Measurements from ENCODE around the gene PTPRG. TPM values are rescaled to one million over a fixed set of nuclear protein-coding genes. Genes with fewer than 3 reads are reported as not detected.

Gene PTPRG
- total and polyA plus RNA-seq, 8 donors, result 50.9 to 88.4 (median 54.4) TPM

GRCh38 chr3:61808526-61808925, 247.2 kb downstream of the PTPRG start:
- Histone ChIP-seq H3K9me3 (no peaks in the 10 kb centered on the region), H3K36me3 (no peaks in the 10 kb centered on the region), H3K4me3 (no peak overlapping the region), H3K27me3 (no peaks in the 10 kb centered on the region), H3K4me1 (peaks cover 12 to 34% of the 10 kb centered on the region in 2 donors), H3K27ac (no peak overlapping the region)
- no peak for ATAC-seq
- TF ChIP-seq, protein P1, sequence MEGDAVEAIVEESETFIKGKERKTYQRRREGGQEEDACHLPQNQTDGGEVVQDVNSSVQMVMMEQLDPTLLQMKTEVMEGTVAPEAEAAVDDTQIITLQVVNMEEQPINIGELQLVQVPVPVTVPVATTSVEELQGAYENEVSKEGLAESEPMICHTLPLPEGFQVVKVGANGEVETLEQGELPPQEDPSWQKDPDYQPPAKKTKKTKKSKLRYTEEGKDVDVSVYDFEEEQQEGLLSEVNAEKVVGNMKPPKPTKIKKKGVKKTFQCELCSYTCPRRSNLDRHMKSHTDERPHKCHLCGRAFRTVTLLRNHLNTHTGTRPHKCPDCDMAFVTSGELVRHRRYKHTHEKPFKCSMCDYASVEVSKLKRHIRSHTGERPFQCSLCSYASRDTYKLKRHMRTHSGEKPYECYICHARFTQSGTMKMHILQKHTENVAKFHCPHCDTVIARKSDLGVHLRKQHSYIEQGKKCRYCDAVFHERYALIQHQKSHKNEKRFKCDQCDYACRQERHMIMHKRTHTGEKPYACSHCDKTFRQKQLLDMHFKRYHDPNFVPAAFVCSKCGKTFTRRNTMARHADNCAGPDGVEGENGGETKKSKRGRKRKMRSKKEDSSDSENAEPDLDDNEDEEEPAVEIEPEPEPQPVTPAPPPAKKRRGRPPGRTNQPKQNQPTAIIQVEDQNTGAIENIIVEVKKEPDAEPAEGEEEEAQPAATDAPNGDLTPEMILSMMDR (IDR thresholded peaks at IDR 0.05), result no peak
- intact Hi-C loops (cut with DNase I), result no loop called here
- DNase-seq, result peak in 1 of 4 donors; percentile 67

DNA sequence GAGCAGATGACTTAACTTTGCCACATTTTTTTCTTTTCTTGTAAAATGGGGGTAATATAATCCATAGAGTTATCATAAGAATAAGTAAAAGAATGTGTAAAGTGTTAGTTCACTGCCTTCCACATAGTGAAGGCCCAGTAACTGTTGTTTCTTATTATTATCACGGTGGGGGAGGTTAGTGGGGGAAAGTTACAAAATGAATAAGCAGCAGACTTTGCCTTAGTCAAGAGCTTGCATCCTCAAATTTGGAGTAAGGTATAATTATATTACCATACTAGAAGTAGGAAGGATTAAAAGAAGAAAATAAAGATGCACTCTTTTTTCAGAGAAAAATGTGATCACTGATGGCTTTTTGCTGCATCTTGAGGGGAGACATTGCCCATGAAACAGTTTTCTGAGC, 247.6 kb downstream of the PTPRG start:
- intact Hi-C loops (cut with DNase I), result no loop called here
- Histone ChIP-seq H3K27me3 (no peaks in the 10 kb centered on the region), H3K4me3 (no peak overlapping the region), H3K9me3 (no peaks in the 10 kb centered on the region), H3K27ac (no peak overlapping the region), H3K4me1 (peaks cover 12 to 32% of the 10 kb centered on the region in 2 donors), H3K36me3 (no peaks in the 10 kb centered on the region)
- TF ChIP-seq, protein P1 (IDR thresholded peaks at IDR 0.05), result no peak
- DNase-seq, result no peak
- no peak for ATAC-seq

DNA sequence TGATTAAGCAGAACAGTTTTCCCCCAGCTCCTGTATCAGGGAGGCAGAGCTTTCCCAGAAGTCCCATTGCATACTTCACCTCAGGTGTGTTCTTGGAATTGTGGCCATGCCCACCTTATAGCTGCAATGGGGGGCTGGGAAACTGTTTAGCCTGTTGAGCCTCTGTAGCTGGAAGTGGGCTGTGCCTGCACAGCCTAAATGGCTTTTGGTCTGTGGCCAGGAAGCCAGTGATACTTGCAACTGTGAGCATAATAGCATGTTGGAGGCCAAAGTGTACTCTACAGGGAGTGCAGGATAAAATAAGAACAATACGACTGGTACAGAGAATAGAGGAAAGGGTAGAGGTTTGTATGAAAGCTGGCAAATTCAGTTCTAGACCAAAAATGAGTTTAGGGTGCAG, 248.5 kb downstream of the PTPRG start:
- peak in 1 of 4 donors; percentile 74 for DNase-seq
- Histone ChIP-seq H3K4me3 (no peak overlapping the region), H3K36me3 (no peaks in the 10 kb centered on the region), H3K27me3 (no peaks in the 10 kb centered on the region), H3K9me3 (no peaks in the 10 kb centered on the region), H3K4me1 (peaks cover 12 to 24% of the 10 kb centered on the region in 2 donors), H3K27ac (no peak overlapping the region)
- TF ChIP-seq, protein P1 (IDR thresholded peaks at IDR 0.05), result no peak
- peak; percentile 43 for ATAC-seq
- intact Hi-C loops (cut with DNase I), result no loop called here

DNA sequence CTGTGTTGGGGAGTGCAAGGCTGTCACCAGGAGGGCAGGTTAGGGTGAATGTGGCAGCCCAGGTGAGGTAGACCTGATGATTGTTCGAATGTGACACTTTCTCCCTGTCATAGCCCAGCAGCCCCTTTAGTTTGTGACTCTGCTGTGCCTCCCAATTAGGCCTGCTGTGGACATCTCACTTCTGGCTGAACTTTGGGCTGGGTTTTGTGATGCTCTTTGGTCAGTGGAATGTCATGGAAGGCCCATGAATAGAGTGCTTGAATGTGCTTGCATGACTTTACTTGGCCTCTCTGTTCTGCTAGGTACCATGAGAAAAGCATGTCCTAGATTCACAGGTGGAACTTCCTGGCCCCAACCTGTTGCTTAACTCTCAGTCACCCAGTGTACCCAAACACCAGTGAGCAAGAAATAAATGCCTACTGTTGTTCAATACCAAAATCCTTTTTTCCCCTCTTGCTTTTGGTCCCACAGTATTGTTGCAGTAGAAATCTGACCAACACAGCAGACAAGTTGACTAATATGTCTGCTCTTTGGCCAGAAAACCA, 249.7 kb downstream of the PTPRG start:
- Histone ChIP-seq H3K4me1 (peaks cover 12 to 24% of the 10 kb centered on the region in 2 donors), H3K27ac (no peak overlapping the region)
- intact Hi-C loops (cut with DNase I), result no loop called here

DNA sequence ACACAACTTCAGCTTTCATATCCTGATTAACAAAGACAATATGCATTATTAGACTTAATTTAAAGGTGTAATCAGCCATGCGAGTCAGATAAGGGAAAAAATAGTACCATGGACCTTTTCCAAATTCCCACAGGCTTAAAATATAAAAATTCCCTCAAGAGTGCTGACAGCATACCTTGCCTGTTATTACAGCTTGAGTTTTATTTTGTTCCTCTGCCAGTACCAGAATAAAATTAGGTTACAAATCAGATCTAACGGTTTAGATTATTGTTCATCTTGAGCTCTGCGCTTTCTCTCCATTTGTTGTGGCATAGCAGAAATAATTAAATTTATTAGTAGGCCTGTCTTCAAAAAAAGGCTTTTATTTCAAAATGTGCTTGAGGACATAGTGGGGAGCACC, 250.3 kb downstream of the PTPRG start:
- no peaks in the 10 kb centered on the region for H3K27me3 ChIP-seq
- H3K9me3 ChIP-seq, result no peaks in the 10 kb centered on the region
- peaks cover 12 to 24% of the 10 kb centered on the region in 2 donors for H3K4me1 ChIP-seq
- no peak overlapping the region for H3K4me3 ChIP-seq
- no peaks in the 10 kb centered on the region for H3K36me3 ChIP-seq
- TF ChIP-seq, protein P1 (IDR thresholded peaks at IDR 0.05), result no peak
- no peak for ATAC-seq
- intact Hi-C loops (cut with DNase I), result no loop called here
- no peak overlapping the region for H3K27ac ChIP-seq
- no peak for DNase-seq

More for the DNA sequence above, 249.7 kb downstream of the PTPRG start:
- TF ChIP-seq, protein P1 (IDR thresholded peaks at IDR 0.05), result no peak
- DNase-seq (no peak), ATAC-seq (no peak)
- no peaks in the 10 kb centered on the region for H3K9me3 ChIP-seq
- H3K27me3 ChIP-seq, result no peaks in the 10 kb centered on the region
- no peak overlapping the region for H3K4me3 ChIP-seq
- no peaks in the 10 kb centered on the region for H3K36me3 ChIP-seq

All from left lung (tissue), 10 donors.